ENCODE measurements around the gene WDFY3.

Gene WDFY3

DNA sequence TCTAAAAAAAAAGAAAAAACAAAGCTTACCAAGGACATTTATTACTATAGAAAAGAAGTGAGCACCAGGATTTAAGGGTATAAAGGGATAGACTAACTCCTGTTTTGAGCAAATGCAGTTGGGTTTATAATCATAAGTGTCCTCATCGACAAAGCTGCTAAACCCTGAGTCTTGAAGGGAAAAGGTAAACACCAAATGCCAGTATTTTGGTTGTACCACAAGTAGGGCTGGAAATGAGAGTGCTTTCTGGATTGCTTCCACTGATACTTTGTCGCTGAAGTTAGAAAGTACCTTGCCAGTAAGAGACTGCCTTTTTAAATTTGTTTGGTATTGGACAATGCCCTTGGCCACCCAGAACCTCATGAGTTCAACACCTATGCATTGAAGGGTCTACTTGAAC, 53.7 kb downstream of the WDFY3 start:
- H3K9me3 ChIP-seq (ENCODE audit: control insufficient read depth in 2 of 2, low read length in 2 of 2) = no peaks in the 10 kb centered on the region
- no peak overlapping the region for H3K9ac ChIP-seq (ENCODE audit: low read length in 2 of 2)
- H3K36me3 ChIP-seq (ENCODE audit: control insufficient read depth in 2 of 2, insufficient read depth in 2 of 2, low read length in 2 of 2) = no peaks in the 10 kb centered on the region
- H3K4me1 ChIP-seq (ENCODE audit: control insufficient read depth, insufficient read depth, low read length) = no peaks in the 10 kb centered on the region
- no peak overlapping the region for H3K4me3 ChIP-seq (ENCODE audit: low read length in 2 of 2)
- no peak overlapping the region for H3K27ac ChIP-seq (ENCODE audit: low read length)
- no peaks in the 10 kb centered on the region for H3K27me3 ChIP-seq (ENCODE audit: control insufficient read depth in 1 of 2, insufficient read depth in 2 of 2, low read length in 2 of 2)

DNA sequence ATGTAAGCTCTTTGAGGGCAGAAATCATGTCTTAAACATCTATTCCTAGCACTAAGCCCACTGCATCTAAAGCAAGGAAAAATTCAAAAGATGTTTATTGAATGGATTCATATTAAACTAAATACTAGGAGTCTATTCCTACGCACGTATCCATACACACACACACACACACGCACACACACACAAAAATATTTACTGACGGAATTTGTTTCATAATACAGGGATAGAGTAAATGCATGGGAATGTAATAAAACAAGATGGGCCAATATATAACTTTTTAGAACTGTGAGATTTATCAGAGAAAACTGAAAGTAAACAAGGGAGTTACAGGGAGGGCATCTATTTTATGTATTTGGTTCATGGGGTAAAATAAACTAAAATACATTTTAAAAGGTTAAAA, 57.6 kb downstream of the WDFY3 start:
- no peak overlapping the region for H3K4me3 ChIP-seq (ENCODE audit: low read length in 2 of 2)
- H3K9ac ChIP-seq (ENCODE audit: low read length in 2 of 2) = no peak overlapping the region
- H3K36me3 ChIP-seq (ENCODE audit: control insufficient read depth in 2 of 2, insufficient read depth in 2 of 2, low read length in 2 of 2) = no peaks in the 10 kb centered on the region
- H3K9me3 ChIP-seq (ENCODE audit: control insufficient read depth in 2 of 2, low read length in 2 of 2) = no peaks in the 10 kb centered on the region
- no peak overlapping the region for H3K27ac ChIP-seq (ENCODE audit: low read length)
- no peaks in the 10 kb centered on the region for H3K27me3 ChIP-seq (ENCODE audit: control insufficient read depth in 1 of 2, insufficient read depth in 2 of 2, low read length in 2 of 2)
- no peaks in the 10 kb centered on the region for H3K4me1 ChIP-seq (ENCODE audit: control insufficient read depth, insufficient read depth, low read length)

DNA sequence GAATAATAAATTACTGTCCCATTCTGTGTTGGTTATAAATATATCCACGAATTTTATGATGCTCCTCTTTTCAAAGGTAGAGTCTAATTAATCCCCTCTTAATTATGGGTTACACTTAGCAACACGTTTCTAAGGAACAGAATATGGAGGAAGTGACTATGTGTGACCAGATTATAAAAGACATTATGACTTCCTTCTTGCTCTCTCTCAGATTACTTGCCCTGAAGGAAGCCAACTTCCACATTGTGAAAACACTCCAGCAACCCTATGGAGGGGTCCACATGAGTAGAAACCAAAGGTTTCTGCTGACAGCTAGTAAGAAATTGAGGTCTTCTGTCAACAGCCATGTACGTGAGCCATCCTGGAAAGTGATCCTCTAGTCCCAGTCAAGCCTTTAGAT, 59.3 kb downstream of the WDFY3 start:
- Histone ChIP-seq H3K9ac (ENCODE audit: low read length in 2 of 2) (no peak overlapping the region), H3K4me3 (ENCODE audit: low read length in 2 of 2) (no peak overlapping the region), H3K4me1 (ENCODE audit: control insufficient read depth, insufficient read depth, low read length) (no peaks in the 10 kb centered on the region), H3K27ac (ENCODE audit: low read length) (no peak overlapping the region), H3K9me3 (ENCODE audit: control insufficient read depth in 2 of 2, low read length in 2 of 2) (no peaks in the 10 kb centered on the region), H3K27me3 (ENCODE audit: control insufficient read depth in 1 of 2, insufficient read depth in 2 of 2, low read length in 2 of 2) (no peaks in the 10 kb centered on the region), H3K36me3 (ENCODE audit: control insufficient read depth in 2 of 2, insufficient read depth in 2 of 2, low read length in 2 of 2) (no peaks in the 10 kb centered on the region)

DNA sequence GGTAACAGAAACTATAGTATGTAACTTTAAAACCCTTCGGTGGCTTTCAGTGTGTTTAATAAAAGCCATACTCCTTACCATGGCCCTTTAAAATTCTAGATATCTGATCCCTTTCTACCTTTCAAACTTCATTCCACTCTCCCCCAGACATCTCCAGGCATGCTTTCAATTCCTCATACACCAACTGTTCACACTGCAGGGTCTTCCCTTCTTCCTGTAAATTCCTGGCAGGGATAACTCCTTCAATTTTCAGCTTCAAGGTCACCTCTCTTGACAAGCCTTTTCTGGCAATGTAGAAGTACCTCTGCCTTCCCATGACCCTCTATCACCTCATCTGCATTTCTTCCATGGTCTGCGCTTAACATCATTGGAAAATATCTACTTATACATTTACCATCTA, 60.8 kb downstream of the WDFY3 start:
- Histone ChIP-seq H3K9me3 (ENCODE audit: control insufficient read depth in 2 of 2, low read length in 2 of 2) (no peaks in the 10 kb centered on the region), H3K4me3 (ENCODE audit: low read length in 2 of 2) (no peak overlapping the region), H3K9ac (ENCODE audit: low read length in 2 of 2) (no peak overlapping the region), H3K4me1 (ENCODE audit: control insufficient read depth, insufficient read depth, low read length) (no peaks in the 10 kb centered on the region), H3K27me3 (ENCODE audit: control insufficient read depth in 1 of 2, insufficient read depth in 2 of 2, low read length in 2 of 2) (no peaks in the 10 kb centered on the region), H3K27ac (ENCODE audit: low read length) (no peak overlapping the region), H3K36me3 (ENCODE audit: control insufficient read depth in 2 of 2, insufficient read depth in 2 of 2, low read length in 2 of 2) (peaks cover 0 to 2% of the 10 kb centered on the region in 2 donors)

DNA sequence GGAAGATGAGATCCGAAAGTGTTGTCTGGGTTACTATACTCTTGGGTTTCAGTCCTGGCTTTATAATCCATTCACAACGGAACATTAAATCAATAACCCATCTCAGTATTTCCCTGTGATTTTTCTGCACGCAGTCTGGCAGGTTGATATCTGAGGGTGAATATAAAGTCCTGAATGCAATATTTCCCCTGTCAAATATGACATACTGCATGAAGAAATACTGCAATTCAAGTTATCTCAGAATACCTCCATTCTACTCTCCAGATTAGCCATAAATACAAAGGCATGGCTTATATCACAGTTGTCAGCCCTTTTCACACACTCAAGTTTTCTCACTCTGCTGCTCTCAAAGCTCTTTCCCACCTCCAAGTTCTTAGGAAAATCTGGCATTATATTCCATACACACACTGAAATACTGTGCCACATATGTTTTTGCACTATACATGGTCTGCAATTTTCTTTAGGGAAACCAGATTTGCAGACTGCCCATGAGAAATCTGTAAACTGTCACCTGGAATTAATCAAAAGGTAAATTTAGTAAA, 64.7 kb downstream of the WDFY3 start:
- Histone ChIP-seq H3K4me3 (ENCODE audit: low read length in 2 of 2) (no peak overlapping the region), H3K9ac (ENCODE audit: low read length in 2 of 2) (no peak overlapping the region), H3K9me3 (ENCODE audit: control insufficient read depth in 2 of 2, low read length in 2 of 2) (no peaks in the 10 kb centered on the region), H3K27me3 (ENCODE audit: control insufficient read depth in 1 of 2, insufficient read depth in 2 of 2, low read length in 2 of 2) (no peaks in the 10 kb centered on the region), H3K4me1 (ENCODE audit: control insufficient read depth, insufficient read depth, low read length) (no peaks in the 10 kb centered on the region), H3K36me3 (ENCODE audit: control insufficient read depth in 2 of 2, insufficient read depth in 2 of 2, low read length in 2 of 2) (peaks cover 0 to 2% of the 10 kb centered on the region in 2 donors), H3K27ac (ENCODE audit: low read length) (no peak overlapping the region)

DNA sequence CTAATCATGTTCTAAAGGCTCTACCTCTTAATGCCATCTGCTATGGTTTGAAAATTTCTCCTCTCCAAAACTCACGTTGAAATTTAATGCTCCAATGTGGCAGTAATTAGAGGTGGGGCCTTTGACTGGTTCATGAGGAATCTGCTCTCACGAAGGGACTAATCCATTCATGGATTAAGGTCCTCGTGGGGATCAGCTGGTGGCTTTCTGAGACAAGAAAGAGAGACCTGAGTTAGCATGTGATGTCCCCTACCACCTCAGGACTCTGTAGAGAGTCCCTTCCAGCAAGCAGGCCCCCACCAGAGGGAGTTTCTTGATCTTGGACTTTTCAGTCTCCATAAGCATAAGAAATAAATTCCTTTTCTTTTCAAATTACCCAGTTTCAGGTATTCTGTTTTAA, 65.3 kb downstream of the WDFY3 start:
- no peaks in the 10 kb centered on the region for H3K9me3 ChIP-seq (ENCODE audit: control insufficient read depth in 2 of 2, low read length in 2 of 2)
- H3K27me3 ChIP-seq (ENCODE audit: control insufficient read depth in 1 of 2, insufficient read depth in 2 of 2, low read length in 2 of 2) = no peaks in the 10 kb centered on the region
- H3K4me1 ChIP-seq (ENCODE audit: control insufficient read depth, insufficient read depth, low read length) = no peaks in the 10 kb centered on the region
- H3K36me3 ChIP-seq (ENCODE audit: control insufficient read depth in 2 of 2, insufficient read depth in 2 of 2, low read length in 2 of 2) = peaks cover 0 to 2% of the 10 kb centered on the region in 2 donors
- H3K9ac ChIP-seq (ENCODE audit: low read length in 2 of 2) = no peak overlapping the region
- H3K4me3 ChIP-seq (ENCODE audit: low read length in 2 of 2) = no peak overlapping the region
- H3K27ac ChIP-seq (ENCODE audit: low read length) = no peak overlapping the region

DNA sequence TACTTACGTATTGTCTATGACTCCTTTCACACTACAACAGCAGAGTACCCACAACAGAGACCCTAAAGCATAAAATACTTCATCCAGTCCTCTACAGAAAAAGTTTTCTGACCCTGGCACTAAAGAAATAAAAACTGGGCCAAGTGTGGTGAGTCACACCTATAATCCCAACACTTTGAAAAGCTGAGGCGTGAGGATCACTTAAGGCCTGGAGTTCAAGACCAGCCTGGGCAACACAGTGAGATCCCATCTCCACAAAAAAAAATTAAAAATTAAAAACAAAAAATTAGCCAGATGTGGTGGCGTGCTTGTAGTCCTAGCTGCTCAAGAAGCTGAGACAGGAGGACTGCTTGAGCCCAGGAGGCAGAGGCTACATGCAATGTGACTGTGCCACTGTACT, 66.9 kb downstream of the WDFY3 start:
- H3K4me1 ChIP-seq (ENCODE audit: control insufficient read depth, insufficient read depth, low read length) = no peaks in the 10 kb centered on the region
- H3K36me3 ChIP-seq (ENCODE audit: control insufficient read depth in 2 of 2, insufficient read depth in 2 of 2, low read length in 2 of 2) = peaks cover 0 to 2% of the 10 kb centered on the region in 2 donors
- H3K27me3 ChIP-seq (ENCODE audit: control insufficient read depth in 1 of 2, insufficient read depth in 2 of 2, low read length in 2 of 2) = no peaks in the 10 kb centered on the region
- H3K9ac ChIP-seq (ENCODE audit: low read length in 2 of 2) = no peak overlapping the region
- no peak overlapping the region for H3K4me3 ChIP-seq (ENCODE audit: low read length in 2 of 2)
- H3K27ac ChIP-seq (ENCODE audit: low read length) = no peak overlapping the region
- no peaks in the 10 kb centered on the region for H3K9me3 ChIP-seq (ENCODE audit: control insufficient read depth in 2 of 2, low read length in 2 of 2)

DNA sequence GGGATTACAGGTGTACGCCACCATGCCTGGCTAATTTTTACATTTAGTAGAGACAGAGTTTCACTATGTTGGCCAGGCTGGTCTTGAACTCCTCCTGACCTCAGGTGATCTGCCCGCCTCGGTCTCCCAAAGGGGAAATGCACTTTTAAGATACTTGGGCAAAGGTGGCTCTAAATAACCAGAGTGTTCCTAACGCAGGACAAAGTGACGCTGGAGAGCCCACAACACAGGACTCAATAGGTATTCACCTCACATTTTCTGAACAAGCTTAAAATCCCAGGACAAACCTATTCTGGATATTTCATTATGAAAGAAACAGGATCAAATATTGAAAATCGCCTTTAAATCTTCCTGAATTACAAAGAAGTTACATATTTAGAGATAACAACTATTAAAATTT, 69.0 kb downstream of the WDFY3 start:
- Histone ChIP-seq H3K9me3 (ENCODE audit: control insufficient read depth in 2 of 2, low read length in 2 of 2) (no peaks in the 10 kb centered on the region), H3K9ac (ENCODE audit: low read length in 2 of 2) (no peak overlapping the region), H3K27ac (ENCODE audit: low read length) (no peak overlapping the region), H3K36me3 (ENCODE audit: control insufficient read depth in 2 of 2, insufficient read depth in 2 of 2, low read length in 2 of 2) (peaks cover 0 to 4% of the 10 kb centered on the region in 2 donors), H3K27me3 (ENCODE audit: control insufficient read depth in 1 of 2, insufficient read depth in 2 of 2, low read length in 2 of 2) (no peaks in the 10 kb centered on the region), H3K4me3 (ENCODE audit: low read length in 2 of 2) (no peak overlapping the region), H3K4me1 (ENCODE audit: control insufficient read depth, insufficient read depth, low read length) (no peaks in the 10 kb centered on the region)

DNA sequence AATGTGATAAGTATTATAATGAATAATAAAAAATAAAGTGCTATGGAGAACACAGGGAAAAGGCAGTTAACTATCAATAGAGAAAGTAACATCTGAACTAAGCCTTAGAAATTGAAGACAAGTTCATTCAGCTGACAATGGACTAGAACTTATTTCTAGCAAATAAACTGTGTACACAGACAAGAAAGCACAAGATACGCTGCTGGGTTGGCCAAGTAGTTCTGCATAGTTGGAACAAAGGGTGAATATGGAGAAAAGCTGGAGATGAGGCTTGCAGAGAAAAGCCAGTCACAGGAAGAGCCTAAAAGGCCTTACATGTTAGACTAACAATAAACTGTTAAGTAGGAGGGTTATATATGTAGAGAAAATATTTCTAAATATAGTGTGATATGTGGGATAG, 71.2 kb downstream of the WDFY3 start:
- Histone ChIP-seq H3K27me3 (ENCODE audit: control insufficient read depth in 1 of 2, insufficient read depth in 2 of 2, low read length in 2 of 2) (no peaks in the 10 kb centered on the region), H3K4me1 (ENCODE audit: control insufficient read depth, insufficient read depth, low read length) (no peaks in the 10 kb centered on the region), H3K4me3 (ENCODE audit: low read length in 2 of 2) (no peak overlapping the region), H3K9ac (ENCODE audit: low read length in 2 of 2) (no peak overlapping the region), H3K9me3 (ENCODE audit: control insufficient read depth in 2 of 2, low read length in 2 of 2) (no peaks in the 10 kb centered on the region), H3K36me3 (ENCODE audit: control insufficient read depth in 2 of 2, insufficient read depth in 2 of 2, low read length in 2 of 2) (peaks cover 0 to 2% of the 10 kb centered on the region in 2 donors), H3K27ac (ENCODE audit: low read length) (no peak overlapping the region)

DNA sequence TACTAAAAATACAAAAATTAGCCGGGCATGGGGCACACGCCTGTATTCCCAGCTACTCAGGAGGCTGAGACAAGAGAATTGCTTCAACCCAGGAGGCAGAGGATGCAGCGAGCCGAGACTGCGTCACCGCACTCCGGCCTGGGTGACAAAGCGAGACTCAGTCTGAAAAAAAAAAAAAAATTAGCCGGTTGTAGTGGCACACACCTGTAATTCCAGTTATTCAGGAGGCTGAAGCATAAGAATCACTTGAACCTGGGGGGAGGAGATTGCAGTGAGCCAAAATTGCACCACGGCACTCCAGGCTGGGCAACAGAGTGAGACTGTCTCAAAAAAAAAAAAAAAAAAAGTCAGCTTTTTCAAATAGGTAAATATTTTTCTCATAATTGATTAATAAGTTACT, 71.9 kb downstream of the WDFY3 start:
- Histone ChIP-seq H3K36me3 (ENCODE audit: control insufficient read depth in 2 of 2, insufficient read depth in 2 of 2, low read length in 2 of 2) (peaks cover 0 to 2% of the 10 kb centered on the region in 2 donors), H3K9me3 (ENCODE audit: control insufficient read depth in 2 of 2, low read length in 2 of 2) (no peaks in the 10 kb centered on the region), H3K27me3 (ENCODE audit: control insufficient read depth in 1 of 2, insufficient read depth in 2 of 2, low read length in 2 of 2) (no peaks in the 10 kb centered on the region), H3K4me1 (ENCODE audit: control insufficient read depth, insufficient read depth, low read length) (no peaks in the 10 kb centered on the region), H3K9ac (ENCODE audit: low read length in 2 of 2) (no peak overlapping the region), H3K4me3 (ENCODE audit: low read length in 2 of 2) (no peak overlapping the region), H3K27ac (ENCODE audit: low read length) (no peak overlapping the region)

DNA sequence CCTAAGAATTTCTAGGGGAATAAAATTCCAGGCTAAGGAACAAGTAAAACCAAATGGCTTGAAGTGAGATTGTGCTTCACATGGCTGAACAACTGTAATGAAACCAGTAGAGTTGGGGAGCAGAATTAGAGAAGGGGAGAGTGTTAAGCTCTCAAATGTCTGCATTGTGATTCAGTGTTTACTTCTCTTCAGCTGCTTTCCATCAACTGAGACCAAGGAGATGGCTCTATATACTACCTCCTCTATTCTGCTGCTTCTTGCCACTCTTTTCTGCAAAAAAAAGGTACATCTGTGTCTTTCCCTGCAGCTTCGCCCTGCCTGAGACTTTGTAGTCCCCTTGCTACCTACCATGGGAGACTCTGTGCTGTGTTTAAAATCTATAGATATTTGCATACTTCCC, 73.5 kb downstream of the WDFY3 start:
- Histone ChIP-seq H3K36me3 (ENCODE audit: control insufficient read depth in 2 of 2, insufficient read depth in 2 of 2, low read length in 2 of 2) (peaks cover 0 to 2% of the 10 kb centered on the region in 2 donors), H3K9me3 (ENCODE audit: control insufficient read depth in 2 of 2, low read length in 2 of 2) (no peaks in the 10 kb centered on the region), H3K27ac (ENCODE audit: low read length) (no peak overlapping the region), H3K4me3 (ENCODE audit: low read length in 2 of 2) (no peak overlapping the region), H3K27me3 (ENCODE audit: control insufficient read depth in 1 of 2, insufficient read depth in 2 of 2, low read length in 2 of 2) (no peaks in the 10 kb centered on the region), H3K9ac (ENCODE audit: low read length in 2 of 2) (no peak overlapping the region), H3K4me1 (ENCODE audit: control insufficient read depth, insufficient read depth, low read length) (no peaks in the 10 kb centered on the region)

Data from stomach smooth muscle (tissue), 2 donors.